NCI-H1417 treated with DMSO at 0.1 percent for 48 hours (cell line): ENCODE data around the gene TP73.

ENCODE experiments used
- DNase-seq: peaks from one replicate; lab custom pipeline; 2025; lab: John Stamatoyannopoulos, UW

The TP73 gene

GRCh38 chr1:3768811-3769390, 116.6 kb downstream of the TP73 start:
- DNase-seq = no peak

GRCh38 chr1:3770047-3770765, 117.9 kb downstream of the TP73 start:
- DNase-seq = no peak

- no peak for DNase-seq
Measured at GRCh38 chr1:3771108-3772026, 119.1 kb downstream of the TP73 start.

- DNase-seq = peak; percentile 12
Measured at GRCh38 chr1:3772027-3772714, 119.9 kb downstream of the TP73 start.

- DNase-seq = no peak
Measured at GRCh38 chr1:3772715-3773571, 120.6 kb downstream of the TP73 start, which contains the start of gene SMIM1. TSS of gene SMIM1 (plus strand) at chr1:3772749. CDS start at chr1:3775374, 2,625 bp downstream.

GRCh38 chr1:3773572-3774275, 121.4 kb downstream of the TP73 start:
- no peak for DNase-seq

- DNase-seq = no peak
Measured at GRCh38 chr1:3774276-3774945, 122.1 kb downstream of the TP73 start.

GRCh38 chr1:3774946-3775489, 122.7 kb downstream of the TP73 start:
- DNase-seq = no peak

GRCh38 chr1:3775490-3776230, 123.3 kb downstream of the TP73 start:
- DNase-seq = peak; percentile 4

GRCh38 chr1:3776231-3776961, 124.1 kb downstream of the TP73 start:
- DNase-seq = no peak

GRCh38 chr1:3777078-3777547, 124.8 kb downstream of the TP73 start:
- no peak for DNase-seq

- DNase-seq = no peak
Measured at GRCh38 chr1:3777647-3778589, 125.6 kb downstream of the TP73 start.

- DNase-seq = no peak
Measured at GRCh38 chr1:3778590-3779264, 126.4 kb downstream of the TP73 start.

- no peak for DNase-seq
Measured at GRCh38 chr1:3779265-3779911, 127.1 kb downstream of the TP73 start.

GRCh38 chr1:3779912-3780416, 127.6 kb downstream of the TP73 start:
- no peak for DNase-seq

- no peak for DNase-seq
Measured at GRCh38 chr1:3780901-3781300, 128.6 kb downstream of the TP73 start.
